RPMI8226 (cell line): ENCODE data around the gene FUT6.
"Not testable (repeated sequence)": the region's sequence is repeated elsewhere in the genome, so short reads cannot be mapped to it uniquely, and the experiment has no call there.

Experiments
- DNase-seq: peaks from one replicate; pipeline ENCODE4 v3.0.0-alpha.2; 2015

The FUT6 gene, protein sequence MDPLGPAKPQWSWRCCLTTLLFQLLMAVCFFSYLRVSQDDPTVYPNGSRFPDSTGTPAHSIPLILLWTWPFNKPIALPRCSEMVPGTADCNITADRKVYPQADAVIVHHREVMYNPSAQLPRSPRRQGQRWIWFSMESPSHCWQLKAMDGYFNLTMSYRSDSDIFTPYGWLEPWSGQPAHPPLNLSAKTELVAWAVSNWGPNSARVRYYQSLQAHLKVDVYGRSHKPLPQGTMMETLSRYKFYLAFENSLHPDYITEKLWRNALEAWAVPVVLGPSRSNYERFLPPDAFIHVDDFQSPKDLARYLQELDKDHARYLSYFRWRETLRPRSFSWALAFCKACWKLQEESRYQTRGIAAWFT

DNA sequence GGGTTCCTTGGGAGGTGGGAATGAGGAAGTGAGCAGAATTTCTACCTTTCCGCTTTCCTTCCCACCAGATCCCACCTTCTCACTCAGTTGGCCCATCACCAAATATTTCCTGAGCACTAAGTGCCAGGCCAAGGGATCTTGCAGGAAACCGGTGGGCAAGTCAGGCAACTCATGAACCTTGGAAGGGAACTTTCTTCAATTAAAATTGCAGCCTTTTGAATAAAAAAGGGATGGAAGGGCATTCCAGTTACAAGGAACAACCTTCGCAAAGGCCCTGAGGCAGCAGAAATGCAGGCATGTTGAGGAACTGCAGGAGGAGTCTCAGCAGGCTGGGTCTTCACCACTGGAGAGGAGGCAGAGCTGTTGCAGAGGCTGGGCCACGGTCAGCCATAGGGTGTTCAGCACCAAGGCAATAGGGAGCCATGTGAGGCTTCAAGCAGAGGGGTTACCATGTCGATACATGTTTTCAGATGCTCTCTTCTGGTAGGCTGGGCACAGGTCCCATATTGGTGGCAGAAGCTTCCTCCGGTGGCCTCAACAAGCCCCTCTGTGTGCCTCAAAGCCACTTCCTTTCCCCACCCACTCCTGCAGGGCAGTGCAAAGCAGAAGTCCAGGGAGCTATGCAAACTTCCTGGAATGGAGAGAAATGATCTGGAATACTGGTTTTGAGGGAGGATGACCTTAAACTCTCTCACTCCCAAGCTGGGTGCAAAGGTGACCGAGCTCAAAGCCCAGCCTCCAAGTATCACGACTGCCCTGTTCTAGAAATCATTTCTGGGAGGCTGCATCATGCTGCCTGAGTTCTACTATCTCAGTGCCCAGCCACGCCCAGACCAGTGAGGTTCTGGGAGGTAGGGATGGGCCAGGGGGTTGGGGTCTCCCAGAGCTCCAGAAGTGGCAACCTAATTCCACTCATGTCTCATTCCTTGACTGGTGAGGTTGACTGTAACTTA, at the start of gene FUT6:
Gene FUT6, minus strand, starts transcription at position 638 of the 953 bp plus-strand sequence. CDS start 7,135 bp downstream, outside the sequence.
- DNase-seq: no peak

DNA sequence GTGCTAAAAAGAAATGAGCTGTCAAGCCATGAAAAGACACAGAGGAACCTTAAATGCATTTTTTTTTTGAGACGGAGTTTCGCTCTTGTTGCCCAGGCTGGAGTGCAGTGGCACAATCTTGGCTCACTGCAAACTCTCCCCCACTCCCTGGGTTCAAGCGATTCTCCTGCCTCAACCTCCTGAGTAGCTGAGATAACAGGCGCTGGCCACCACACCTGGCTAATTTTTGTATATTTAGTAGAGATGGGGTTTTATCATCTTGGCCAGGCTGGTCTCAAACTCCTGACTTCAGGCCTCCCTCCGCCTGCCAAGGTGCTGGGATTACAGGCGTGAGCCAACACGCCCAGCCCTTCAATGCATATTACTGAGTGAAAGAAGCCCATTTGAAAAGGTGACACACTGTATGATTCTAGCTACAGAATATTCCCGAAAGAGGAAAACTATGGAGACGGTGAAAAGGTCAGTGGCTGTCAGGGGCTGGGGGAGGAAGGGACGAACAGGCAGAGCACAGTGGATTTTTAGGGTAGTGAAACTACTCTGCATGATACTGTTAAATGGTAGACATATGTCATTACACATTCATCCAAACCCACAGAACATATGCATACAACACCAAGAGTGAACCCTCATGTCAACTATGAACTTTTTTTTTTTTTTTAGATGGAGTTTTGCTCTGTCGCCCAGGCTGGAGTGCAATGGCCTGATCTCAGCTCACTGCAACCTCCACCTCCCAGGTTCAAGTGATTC, 44.7 kb upstream of the FUT6 start:
- DNase-seq: peak; percentile 52

DNA sequence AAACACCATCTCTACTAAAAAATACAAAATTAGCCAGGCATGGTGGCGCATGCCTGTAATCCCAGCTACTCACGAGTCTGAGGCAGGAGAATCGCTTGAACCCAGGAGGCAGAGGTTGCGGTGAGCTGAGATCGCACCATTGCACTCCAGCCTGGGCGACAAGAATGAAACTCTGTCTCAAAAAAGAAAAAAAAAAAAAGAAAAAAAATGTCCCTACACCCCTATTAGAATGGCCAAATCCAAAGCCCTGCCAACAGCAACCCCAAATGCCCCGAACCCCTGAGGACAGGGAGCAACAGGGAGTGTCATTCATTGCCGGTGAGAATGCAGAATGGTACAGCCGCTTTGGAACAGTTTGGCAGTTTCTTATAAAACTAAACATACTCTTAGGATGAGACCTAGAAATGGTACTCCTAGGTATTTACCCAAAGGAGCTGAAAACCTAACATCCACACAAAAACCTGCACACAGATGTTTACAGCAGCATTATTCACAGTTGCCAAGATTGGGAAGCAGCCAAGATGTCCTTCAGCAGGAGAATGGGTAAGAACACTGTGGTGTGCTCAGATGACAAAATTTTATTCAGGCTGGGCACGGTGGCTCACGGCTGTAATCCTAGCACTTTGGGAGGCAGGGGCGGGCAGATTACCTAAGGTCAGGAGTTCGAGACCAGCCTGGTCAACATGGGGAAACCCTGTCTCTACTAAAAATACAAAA, 43.8 kb upstream of the FUT6 start:
- DNase-seq: peak; percentile 71

DNA sequence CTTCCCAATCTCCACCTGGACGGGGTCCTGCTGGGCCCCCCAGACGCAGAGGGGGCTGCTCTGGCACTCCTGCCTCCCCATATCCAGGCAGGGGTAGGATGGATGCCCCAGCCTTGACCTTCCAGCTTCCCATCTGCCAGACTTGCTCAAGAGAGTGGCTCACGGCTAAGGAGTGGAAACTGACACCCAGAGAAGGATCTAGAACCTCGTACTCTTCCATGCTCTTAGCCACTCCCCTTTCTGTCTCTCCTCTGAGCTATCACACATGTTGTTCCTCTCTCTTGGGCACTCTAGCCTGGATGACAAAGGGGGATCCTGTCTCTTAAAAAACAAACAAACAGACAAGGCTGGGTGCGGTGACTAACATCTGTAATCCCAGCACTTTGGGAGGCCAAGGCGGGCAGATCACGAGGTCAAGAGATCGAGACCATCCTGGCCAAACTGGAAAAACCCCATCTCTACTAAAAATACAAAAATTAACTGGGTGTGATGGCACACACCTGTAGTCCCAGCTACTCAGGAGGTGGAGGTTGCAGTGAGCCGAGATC, 43.0 kb upstream of the FUT6 start:
- no peak for DNase-seq

DNA sequence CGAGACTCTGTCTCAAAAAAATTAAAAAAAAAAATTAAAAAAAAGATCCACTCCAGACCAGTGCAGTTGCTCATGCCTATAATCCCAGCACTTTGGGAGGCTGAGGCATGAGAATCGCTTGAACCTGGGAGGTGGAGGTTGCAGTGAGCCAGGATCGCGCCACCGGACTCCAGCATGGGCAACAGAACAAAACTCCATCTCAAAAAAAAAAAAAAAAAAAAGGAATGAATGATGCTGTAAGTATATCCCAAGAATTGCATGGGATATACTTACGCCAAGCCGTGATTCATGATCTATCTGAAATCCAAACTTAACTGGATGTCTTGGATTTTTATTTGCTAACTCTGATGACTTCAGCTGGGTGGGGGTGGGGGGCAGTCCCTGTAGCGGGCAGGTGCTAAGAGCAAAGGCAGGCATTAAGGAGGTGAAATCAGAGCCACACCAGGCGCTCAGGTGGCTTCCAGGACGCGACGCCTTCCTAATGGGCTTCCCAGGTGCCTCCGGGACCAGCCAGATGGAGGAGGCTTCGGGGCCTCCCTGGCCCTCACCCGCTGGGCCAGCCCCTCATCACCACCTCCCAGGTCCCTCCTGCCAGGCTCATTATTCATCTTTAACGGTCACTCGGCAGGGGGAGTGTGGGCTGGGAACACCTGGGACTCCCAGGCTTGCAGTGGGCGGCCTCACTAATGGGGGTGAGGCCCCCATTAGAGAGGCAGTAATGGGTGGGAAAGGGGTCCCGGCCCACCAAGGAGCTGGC, 42.2 kb upstream of the FUT6 start:
- no peak for DNase-seq

DNA sequence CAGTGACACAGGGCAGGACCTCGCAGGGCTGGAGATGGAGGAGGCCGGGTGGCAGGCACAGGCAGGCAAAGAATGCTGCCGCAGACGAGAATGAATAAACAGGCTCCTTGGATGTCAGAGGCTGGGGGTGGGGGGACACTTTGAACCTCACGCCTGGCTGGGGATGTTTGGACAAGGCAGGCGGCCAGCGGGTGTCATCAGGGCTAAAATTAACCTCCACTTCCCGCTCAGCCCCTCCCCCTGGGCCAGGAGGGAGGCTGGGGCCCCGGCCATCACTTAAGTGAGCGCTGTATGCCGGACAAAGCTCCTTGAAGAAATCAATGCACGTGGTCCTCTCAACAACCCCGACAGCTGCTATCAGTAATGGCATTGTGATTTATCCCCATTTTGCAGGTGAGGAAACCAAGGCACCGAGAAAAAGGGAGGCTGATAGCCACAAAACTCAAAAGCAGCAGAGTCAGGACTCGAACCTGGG, 41.1 kb upstream of the FUT6 start:
- peak; percentile 53 for DNase-seq

DNA sequence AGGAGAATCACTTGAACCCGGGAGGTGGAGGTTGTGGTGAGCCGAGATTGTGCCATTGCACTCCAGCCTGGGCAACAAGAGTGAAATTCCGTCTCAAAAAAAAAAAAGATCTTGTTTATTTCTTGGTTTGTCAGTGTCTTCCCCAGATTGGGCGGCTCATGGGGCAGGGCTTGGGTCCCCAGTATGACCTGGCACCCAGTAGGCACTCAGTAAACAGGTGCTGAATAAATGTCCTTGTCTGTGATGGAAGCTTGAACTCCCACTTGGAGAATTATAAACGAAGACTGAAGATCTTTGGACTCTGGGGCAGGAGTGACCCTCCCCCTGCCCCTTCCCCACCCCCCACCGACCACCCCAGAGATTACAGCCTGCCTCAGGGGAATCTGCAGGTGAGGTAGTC, 40.7 kb upstream of the FUT6 start:
- DNase-seq: no peak

DNA sequence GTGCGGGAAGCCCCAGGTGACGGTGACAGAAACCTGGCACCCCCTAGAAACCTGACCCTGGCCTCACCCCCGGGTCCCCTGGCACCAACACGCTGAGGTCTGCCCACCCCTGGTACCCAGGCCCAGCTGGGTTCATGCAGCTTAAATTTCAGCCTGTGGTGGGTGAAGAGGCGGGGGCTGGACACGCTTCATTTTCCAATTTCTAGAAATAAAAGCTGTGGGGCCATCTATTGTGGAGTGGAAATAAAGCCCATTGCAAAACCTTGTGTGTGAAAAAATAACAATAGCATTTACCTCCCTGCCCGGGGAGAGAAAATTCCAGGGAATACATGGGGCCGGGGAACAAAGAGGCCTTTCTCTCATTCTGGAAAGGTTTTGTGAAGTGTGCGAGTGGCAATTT, 38.4 kb upstream of the FUT6 start:
- DNase-seq: no peak

DNA sequence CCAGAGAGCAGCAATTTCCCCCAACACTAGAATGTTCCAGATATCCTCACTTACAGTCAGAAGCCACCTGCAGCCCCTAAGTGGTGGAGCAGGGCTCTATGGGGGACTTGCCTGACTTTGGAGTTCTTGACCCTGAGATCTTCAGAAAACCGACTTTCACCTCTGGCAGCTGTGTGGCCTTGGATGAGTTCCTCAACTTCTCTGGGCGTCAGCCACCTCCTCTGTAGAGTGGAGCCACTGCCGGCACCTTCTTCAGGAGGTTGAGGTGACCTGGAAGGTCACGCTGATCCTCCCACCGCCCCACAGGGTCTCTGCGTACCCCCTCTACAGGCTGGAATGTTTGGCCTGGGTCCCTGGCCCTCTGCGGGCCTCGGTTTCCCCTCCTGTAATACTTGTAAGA, 37.9 kb upstream of the FUT6 start:
- no peak for DNase-seq

DNA sequence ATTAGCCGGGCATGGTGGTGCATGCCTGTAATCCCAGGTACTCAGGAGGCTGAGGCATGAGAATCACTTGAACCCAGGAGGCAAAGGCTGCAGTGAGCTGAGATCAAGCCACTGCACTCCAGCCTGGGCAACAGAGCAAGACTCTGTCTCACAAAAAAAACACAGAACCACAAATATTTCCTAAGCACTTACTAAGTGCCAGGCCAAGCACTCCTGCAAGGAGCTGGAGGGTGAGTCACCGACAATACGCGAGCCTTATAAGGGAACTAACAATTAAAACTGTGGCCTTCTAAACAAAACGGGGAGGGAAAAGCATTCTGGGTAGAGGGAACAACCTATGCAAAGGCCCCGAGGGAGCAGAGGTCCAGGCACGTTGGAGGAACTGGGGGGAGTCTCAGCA, 35.0 kb upstream of the FUT6 start:
- not testable (repeated sequence) for DNase-seq

DNA sequence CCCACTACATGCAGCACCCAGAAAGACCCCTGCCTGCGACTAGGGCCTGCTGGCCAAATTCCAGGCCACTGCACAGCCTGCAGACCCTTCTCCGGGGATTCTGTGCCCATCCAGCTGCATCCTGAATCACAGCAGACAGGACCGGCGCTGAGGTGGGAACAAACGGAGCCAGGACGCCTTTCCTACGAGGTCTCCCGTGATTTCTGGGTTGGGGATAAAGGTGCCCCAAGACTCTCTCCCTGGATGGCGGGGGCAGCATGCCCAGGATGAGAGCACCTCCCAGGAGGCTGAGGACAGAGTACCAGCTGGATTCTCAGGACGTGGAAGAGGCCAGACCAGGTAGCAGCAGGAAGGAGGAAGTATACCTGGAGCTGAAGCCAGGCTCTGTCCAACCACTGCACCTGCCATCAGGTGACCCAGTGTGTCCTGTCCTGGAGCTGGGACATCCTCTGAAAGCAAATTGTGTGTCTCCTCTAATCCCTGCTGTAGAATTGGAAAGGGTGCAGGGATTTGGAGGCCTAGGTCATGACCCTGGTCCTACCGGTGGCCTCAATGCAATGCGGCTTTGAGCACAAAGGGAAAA, 34.2 kb upstream of the FUT6 start:
- no peak for DNase-seq

DNA sequence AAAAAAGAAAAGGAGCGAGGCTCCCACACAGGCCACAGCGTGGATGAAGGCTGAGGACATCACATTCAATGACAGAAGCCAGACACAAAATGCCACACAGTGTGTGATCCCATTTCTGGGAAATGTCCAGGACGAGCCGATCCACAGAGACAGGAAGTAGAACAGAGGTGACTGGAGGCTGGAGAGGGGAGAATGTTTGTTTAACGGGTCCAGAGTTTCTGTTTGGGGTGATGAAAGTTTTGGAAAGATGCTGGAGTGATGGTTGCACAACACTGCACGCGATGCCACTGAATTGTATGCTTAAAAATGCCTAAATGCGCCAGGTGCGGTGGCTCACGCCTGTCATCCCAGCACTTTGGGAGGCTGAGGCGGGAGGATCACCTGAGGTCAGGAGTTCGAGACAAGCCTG, 31.5 kb upstream of the FUT6 start:
- DNase-seq: no peak

DNA sequence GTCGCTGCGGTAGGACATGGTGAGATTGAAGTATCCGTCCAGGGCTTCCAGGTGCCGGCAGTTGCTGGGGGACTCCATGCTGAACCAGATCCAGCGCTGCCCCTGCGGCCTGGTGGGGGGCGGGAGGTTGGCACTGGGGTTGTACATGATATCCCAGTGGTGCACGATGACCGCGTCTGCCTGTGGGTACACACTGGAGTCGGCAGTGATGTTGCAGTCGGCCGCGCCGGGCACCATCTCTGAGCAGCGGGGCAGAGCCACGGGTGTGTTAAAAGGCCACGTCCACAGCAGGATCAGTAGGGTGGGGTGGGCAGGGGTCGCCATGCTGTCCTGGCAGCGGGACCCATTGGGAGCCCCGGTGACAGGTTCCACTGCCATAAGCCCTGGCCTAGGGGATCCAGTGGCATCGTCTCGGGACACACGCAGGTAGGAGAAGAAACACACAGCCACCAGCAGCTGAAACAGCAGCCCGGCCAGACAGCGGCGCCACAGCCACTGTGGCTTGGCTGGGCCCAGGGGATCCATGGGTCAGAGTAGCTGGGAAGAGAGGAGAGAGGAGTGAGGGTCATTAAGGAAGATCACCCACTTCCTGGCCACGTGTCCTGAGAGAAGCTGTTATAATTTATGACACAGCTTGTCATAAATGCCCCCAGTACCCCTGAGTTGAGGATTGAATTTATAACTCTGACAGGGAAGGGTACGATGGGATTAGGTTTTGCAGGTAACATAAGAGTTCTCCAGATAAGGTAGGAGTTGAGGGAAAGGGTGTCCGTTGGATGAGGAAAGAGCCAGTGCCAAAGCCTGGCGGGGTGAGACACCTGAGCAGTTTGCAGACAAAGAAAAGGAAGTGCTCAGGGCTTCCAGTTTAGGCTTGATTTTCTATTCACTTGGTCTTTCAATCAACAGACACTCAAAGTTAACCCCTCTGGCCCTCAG, 28.0 kb upstream of the FUT6 start:
- no peak for DNase-seq

DNA sequence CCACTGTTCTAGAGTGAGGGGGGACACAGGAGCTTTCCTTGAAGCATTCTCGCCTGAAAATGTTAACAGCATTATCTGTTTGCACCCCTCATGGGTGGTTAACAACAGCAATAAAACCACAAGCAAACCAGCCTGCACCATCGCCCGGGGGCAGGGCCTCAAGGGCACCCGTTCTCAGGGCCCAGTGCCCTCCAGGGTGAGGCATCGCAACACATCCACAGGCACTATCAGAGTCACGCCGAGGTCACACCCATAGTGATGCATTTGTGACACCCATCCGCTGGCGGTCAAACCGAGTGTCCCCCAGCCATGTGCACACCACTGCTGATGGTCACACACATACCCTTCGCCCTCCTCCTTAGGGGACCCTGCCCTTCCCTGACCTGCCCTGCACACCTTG, 26.3 kb upstream of the FUT6 start:
- no peak for DNase-seq

DNA sequence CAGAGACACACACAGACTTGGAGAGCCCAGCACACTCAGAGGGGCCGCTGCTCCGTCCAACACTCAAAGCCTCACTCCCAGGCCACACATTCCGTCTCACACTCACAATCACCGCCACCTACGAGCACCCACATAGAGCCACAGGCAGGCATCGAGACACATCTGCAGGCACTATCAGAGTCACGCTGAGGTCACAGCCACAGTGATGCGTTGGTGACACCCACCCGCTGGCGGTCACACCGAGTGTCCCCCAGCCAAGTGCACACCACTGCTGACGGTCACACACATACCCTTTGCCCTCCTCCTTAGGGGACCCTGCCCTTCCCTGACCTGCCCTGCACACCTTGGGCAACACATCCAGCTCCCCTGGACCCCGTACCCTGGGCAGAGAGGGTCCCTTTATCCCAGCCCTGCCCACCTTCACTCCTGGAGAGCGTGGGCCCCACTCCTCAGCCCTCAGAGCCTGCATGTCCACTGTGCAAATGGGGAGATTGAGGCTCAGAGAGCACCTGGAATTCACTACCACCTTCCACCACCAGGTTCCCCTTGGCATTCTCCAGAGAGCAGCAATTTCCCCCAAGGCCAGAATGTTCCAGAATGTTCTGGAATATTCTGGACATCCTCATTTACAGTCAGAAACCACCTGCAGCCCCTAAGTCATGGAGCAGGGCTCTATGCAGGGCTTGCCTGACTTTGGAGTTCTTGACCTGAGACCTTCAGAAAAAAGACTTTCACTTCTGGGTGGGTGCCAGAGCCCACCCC, 25.4 kb upstream of the FUT6 start:
- no peak for DNase-seq

DNA sequence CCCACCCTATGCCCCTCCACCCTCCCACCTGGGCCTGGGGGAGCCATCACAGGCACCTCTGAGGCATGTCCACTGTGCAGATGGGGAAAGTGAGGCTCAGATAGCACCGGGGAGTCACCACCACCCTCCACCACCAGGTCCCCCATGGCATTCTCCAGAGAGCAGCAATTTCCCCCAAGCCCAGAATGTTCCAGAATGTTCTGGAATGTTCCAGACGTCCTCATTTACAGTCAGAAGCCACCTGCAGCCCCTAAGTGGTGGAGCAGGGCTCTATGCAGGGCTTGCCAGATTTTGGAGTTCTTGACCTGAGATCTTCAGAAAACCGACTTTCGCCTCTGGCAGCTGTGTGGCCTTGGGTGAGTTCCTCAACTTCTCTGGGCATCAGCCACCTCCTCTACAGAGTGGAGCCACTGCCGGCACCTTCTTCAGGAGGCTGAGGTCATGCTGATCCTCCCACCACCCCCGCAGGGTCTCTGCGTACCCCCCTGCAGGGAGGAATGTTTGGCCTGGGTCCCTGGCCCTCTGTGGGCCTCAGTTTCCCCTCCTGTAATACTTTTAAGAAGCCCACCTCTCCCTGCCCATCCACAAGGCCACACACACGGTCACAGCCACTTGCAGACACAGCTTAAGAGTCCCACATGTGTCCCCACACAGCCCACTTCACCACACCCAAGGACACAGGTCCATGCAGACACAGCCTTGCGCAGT, 24.7 kb upstream of the FUT6 start:
- DNase-seq: no peak

DNA sequence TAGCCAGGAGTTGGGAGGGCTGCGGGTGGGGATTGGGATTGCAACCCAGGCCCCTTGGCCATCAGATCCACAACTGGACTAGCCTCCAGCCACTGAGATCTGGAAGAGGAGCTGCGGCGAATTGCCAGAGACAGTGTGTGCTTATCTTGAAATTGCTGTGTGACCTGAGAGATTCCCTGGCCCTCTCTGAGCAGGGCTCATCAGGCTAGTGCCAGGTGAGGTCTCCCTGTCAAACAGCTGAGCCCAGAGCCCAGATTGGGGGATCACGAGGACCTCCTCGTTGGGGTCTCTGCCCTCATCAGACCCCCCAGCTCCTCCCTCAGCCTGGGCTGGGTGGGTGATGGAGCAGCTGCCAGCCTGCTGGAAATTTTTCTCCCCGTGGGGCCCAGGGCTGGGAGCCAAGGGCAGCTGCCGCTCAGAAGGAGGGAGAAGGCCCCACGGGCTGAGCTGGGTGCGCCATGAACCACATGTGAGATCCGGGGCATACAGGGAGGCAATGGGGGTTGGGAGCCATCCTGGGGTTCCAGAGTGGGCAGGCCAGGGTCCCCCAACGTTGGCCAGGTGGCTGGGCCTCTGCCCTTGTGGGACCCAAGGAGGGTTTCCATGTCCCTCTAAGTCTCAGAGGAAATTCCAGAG, 23.6 kb upstream of the FUT6 start:
- no peak for DNase-seq
